ENCODE results near the gene PFDN2.
"Not testable (repeated sequence)": the region's sequence is repeated elsewhere in the genome, so short reads cannot be mapped to it uniquely, and the experiment has no call there.

The PFDN2 gene

GRCh38 chr1:161082996-161083747 lies 34.7 kb downstream of the PFDN2 start:
- FAIRE-seq (no peak), DNase-seq (ENCODE audit: insufficient read length, low spot score) (no peak)

GRCh38 chr1:161082483-161082882 lies 35.4 kb downstream of the PFDN2 start:
- no peak for DNase-seq (ENCODE audit: insufficient read length, low spot score)
- no peak for FAIRE-seq

- no peak for FAIRE-seq
- DNase-seq (ENCODE audit: insufficient read length, low spot score), result no peak
Measured at GRCh38 chr1:161081519-161081918, 36.3 kb downstream of the PFDN2 start.

- FAIRE-seq, result no peak
- DNase-seq (ENCODE audit: insufficient read length, low spot score), result no peak
Measured at GRCh38 chr1:161080441-161081405, 37.1 kb downstream of the PFDN2 start.

- FAIRE-seq (no peak), DNase-seq (ENCODE audit: insufficient read length, low spot score) (no peak)
Measured at GRCh38 chr1:161079436-161080110, 38.3 kb downstream of the PFDN2 start.

- DNase-seq (ENCODE audit: insufficient read length, low spot score), result no peak
- no peak for FAIRE-seq
Measured at GRCh38 chr1:161077426-161077825, 40.4 kb downstream of the PFDN2 start.

GRCh38 chr1:161076410-161076809 lies 41.4 kb downstream of the PFDN2 start:
- no peak for DNase-seq (ENCODE audit: insufficient read length, low spot score)
- FAIRE-seq, result no peak

- FAIRE-seq (no peak), DNase-seq (ENCODE audit: insufficient read length, low spot score) (no peak)
Measured at GRCh38 chr1:161074676-161075368, 43.0 kb downstream of the PFDN2 start.

GRCh38 chr1:161073474-161074121 lies 44.2 kb downstream of the PFDN2 start:
- DNase-seq (ENCODE audit: insufficient read length, low spot score), result no peak
- FAIRE-seq, result no peak

GRCh38 chr1:161072751-161073449 lies 44.9 kb downstream of the PFDN2 start:
- FAIRE-seq (no peak), DNase-seq (ENCODE audit: insufficient read length, low spot score) (no peak)

- DNase-seq (ENCODE audit: insufficient read length, low spot score), result peak; percentile 75
- peak; percentile 68 for FAIRE-seq
Measured at GRCh38 chr1:161071886-161072371, 45.9 kb downstream of the PFDN2 start.

- DNase-seq (ENCODE audit: insufficient read length, low spot score) (no peak), FAIRE-seq (no peak)
Measured at GRCh38 chr1:161070761-161071160, 47.1 kb downstream of the PFDN2 start.

- peak; percentile 99 for FAIRE-seq
Measured at GRCh38 chr1:161069731-161070270, 48.0 kb downstream of the PFDN2 start, which contains the start of gene ARHGAP30. TSS of gene ARHGAP30 (minus strand) at chr1:161069891. CDS start at chr1:161069624, 267 bp downstream.

GRCh38 chr1:161069241-161069640 lies 48.6 kb downstream of the PFDN2 start:
- DNase-seq (ENCODE audit: insufficient read length, low spot score), result no peak
- FAIRE-seq, result peak; percentile 73

More at GRCh38 chr1:161069731-161070270, 48.0 kb downstream of the PFDN2 start, which contains the start of gene ARHGAP30:
- DNase-seq (ENCODE audit: insufficient read length, low spot score), result peak; percentile 94

- peak; percentile 81 for DNase-seq (ENCODE audit: insufficient read length, low spot score)
- FAIRE-seq, result peak; percentile 99
Measured at GRCh38 chr1:161068306-161069234, 49.3 kb downstream of the PFDN2 start.

- FAIRE-seq (peak; percentile 31), DNase-seq (ENCODE audit: insufficient read length, low spot score) (no peak)
Measured at GRCh38 chr1:161066694-161067093, 51.1 kb downstream of the PFDN2 start.

GRCh38 chr1:161065681-161066080 lies 52.2 kb downstream of the PFDN2 start:
- DNase-seq (ENCODE audit: insufficient read length, low spot score), result not testable (repeated sequence)

More at GRCh38 chr1:161065681-161066080, 52.2 kb downstream of the PFDN2 start:
- not testable (repeated sequence) for FAIRE-seq

Data from GM19239 (cell line).